PC-3 (cell line): ENCODE results near the gene ERAL1.

Experiments
- CTCF ChIP-seq: fragments of 300-600 bp; sonication (generic); conservative IDR thresholded peaks from 2 replicates; pipeline ENCODE4 v1.5.1; 2017; ENCODE audit warnings: antibody characterized with exemption, low read depth, mild to moderate bottlenecking, low read length
- EZH2 ChIP-seq: fragments of 300-600 bp; sonication (generic); IDR thresholded peaks from one replicate; pipeline ENCODE4 v1.6.1; 2017; ENCODE audit warnings: antibody characterized with exemption, mild to moderate bottlenecking, low read length; ENCODE audit not compliant: unreplicated experiment

GRCh38 chr17:28908640-28909167 is 53.9 kb downstream of the ERAL1 start:
- TF ChIP-seq CTCF (no peak), EZH2 (no peak)
